ENCODE measurements around the gene SLC39A6. TPM values are rescaled to one million over a fixed set of nuclear protein-coding genes. Genes with fewer than 3 reads are reported as not detected.
"Not testable (repeated sequence)": the region's sequence is repeated elsewhere in the genome, so short reads cannot be mapped to it uniquely, and the experiment has no call there.

SLC39A6 gene
- total and polyA plus RNA-seq, 2 experiments from 2014 or later = 20.8 to 47.3 TPM

DNA sequence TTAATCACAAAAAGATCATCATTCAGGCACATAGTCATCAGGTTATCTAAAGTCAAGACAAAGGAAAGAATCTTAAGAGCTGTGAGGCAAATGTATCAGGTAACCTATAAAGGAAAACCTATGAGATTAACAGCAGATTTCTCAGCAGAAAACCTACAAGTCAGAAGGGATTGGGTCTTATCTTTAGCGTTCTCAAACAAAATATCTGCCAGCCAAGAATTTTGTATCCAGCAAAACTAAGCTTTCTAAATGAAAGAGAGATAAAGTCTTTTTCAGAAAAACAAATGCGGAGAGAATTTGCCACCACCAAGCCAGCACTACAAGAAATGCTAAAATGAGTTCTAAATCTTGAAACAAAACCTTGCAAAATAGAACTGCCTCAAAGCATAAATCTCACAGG is 48.0 kb downstream of the SLC39A6 start:
- not testable (repeated sequence) for H3K4me2 ChIP-seq; H3K36me3 ChIP-seq (ENCODE audit: insufficient read depth); H3K4me3 ChIP-seq; H3K9me2 ChIP-seq (ENCODE audit: insufficient read depth); H3K36me3 Mint-ChIP-seq (ENCODE audit: low read depth); H3K4me3 Mint-ChIP-seq; H2AFZ ChIP-seq; H3K27me3 Mint-ChIP-seq (ENCODE audit: insufficient read depth, low read depth, poor library complexity); H4K20me1 ChIP-seq (replicated peaks; ENCODE audit: insufficient read depth); H3K27ac ChIP-seq (ENCODE audit: low read depth); ATAC-seq; H3K4me1 Mint-ChIP-seq; H3K27ac Mint-ChIP-seq; DNase-seq (ENCODE audit: low spot score); H3F3A ChIP-seq (replicated peaks; ENCODE audit: low read depth); H3K79me2 ChIP-seq (replicated peaks; ENCODE audit: insufficient read depth); H3K4me1 ChIP-seq (ENCODE audit: insufficient read depth); H3K27me3 ChIP-seq (ENCODE audit: insufficient read depth)
- H3K9me3 Mint-ChIP-seq = peaks cover 31% of the 10 kb centered on the region

- no peaks in the 10 kb centered on the region for H3F3A ChIP-seq (replicated peaks; ENCODE audit: low read depth)
- no peaks in the 10 kb centered on the region for H3K27me3 ChIP-seq (ENCODE audit: insufficient read depth)
- no peak overlapping the region for H2AFZ ChIP-seq
- no peaks in the 10 kb centered on the region for H3K36me3 ChIP-seq (ENCODE audit: insufficient read depth)
- H4K20me1 ChIP-seq (replicated peaks; ENCODE audit: insufficient read depth) = no peaks in the 10 kb centered on the region
- Mint-ChIP-seq H3K27ac (no peak overlapping the region), H3K27me3 (ENCODE audit: insufficient read depth, low read depth, poor library complexity) (peaks cover 5% of the 10 kb centered on the region), H3K4me3 (no peak overlapping the region), H3K9me3 (peaks cover 26% of the 10 kb centered on the region; the same call in 2 of the 3 replicates), H3K4me1 (no peaks in the 10 kb centered on the region), H3K36me3 (ENCODE audit: low read depth) (no peaks in the 10 kb centered on the region)
- H3K4me2 ChIP-seq = no peak overlapping the region
- no peak overlapping the region for H3K27ac ChIP-seq (ENCODE audit: low read depth)
- H3K9me2 ChIP-seq (ENCODE audit: insufficient read depth) = no peaks in the 10 kb centered on the region; the same call in 1 of the 2 replicates
- no peak overlapping the region for H3K4me3 ChIP-seq
- no peak for DNase-seq (ENCODE audit: low spot score)
- no peaks in the 10 kb centered on the region for H3K4me1 ChIP-seq (ENCODE audit: insufficient read depth)
- no peak for ATAC-seq
- H3K79me2 ChIP-seq (replicated peaks; ENCODE audit: insufficient read depth) = no peaks in the 10 kb centered on the region
- TF ChIP-seq EZH2 (IDR thresholded peaks at IDR 0.05; ENCODE audit: low read depth, unreplicated experiment) (no peak), CREB1 (CRISPR knock-in tag; IDR thresholded peaks at IDR 0.05; ENCODE audit: low read depth) (no peak), JUNB (IDR thresholded peaks at IDR 0.05; ENCODE audit: unreplicated experiment) (no peak), CTCF (conservative IDR thresholded peaks at IDR 0.05; ENCODE audit: low read depth in 2 of 2) (no peak), STAT1 (IDR thresholded peaks at IDR 0.05; ENCODE audit: unreplicated experiment) (no peak)
- TF ChIP-seq, protein P1, sequence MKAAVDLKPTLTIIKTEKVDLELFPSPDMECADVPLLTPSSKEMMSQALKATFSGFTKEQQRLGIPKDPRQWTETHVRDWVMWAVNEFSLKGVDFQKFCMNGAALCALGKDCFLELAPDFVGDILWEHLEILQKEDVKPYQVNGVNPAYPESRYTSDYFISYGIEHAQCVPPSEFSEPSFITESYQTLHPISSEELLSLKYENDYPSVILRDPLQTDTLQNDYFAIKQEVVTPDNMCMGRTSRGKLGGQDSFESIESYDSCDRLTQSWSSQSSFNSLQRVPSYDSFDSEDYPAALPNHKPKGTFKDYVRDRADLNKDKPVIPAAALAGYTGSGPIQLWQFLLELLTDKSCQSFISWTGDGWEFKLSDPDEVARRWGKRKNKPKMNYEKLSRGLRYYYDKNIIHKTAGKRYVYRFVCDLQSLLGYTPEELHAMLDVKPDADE (IDR thresholded peaks at IDR 0.05) = no peak
- TF ChIP-seq, protein P2, sequence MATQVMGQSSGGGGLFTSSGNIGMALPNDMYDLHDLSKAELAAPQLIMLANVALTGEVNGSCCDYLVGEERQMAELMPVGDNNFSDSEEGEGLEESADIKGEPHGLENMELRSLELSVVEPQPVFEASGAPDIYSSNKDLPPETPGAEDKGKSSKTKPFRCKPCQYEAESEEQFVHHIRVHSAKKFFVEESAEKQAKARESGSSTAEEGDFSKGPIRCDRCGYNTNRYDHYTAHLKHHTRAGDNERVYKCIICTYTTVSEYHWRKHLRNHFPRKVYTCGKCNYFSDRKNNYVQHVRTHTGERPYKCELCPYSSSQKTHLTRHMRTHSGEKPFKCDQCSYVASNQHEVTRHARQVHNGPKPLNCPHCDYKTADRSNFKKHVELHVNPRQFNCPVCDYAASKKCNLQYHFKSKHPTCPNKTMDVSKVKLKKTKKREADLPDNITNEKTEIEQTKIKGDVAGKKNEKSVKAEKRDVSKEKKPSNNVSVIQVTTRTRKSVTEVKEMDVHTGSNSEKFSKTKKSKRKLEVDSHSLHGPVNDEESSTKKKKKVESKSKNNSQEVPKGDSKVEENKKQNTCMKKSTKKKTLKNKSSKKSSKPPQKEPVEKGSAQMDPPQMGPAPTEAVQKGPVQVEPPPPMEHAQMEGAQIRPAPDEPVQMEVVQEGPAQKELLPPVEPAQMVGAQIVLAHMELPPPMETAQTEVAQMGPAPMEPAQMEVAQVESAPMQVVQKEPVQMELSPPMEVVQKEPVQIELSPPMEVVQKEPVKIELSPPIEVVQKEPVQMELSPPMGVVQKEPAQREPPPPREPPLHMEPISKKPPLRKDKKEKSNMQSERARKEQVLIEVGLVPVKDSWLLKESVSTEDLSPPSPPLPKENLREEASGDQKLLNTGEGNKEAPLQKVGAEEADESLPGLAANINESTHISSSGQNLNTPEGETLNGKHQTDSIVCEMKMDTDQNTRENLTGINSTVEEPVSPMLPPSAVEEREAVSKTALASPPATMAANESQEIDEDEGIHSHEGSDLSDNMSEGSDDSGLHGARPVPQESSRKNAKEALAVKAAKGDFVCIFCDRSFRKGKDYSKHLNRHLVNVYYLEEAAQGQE (IDR thresholded peaks at IDR 0.05; ENCODE audit: unreplicated experiment) = no peak
- TF ChIP-seq, protein P3, sequence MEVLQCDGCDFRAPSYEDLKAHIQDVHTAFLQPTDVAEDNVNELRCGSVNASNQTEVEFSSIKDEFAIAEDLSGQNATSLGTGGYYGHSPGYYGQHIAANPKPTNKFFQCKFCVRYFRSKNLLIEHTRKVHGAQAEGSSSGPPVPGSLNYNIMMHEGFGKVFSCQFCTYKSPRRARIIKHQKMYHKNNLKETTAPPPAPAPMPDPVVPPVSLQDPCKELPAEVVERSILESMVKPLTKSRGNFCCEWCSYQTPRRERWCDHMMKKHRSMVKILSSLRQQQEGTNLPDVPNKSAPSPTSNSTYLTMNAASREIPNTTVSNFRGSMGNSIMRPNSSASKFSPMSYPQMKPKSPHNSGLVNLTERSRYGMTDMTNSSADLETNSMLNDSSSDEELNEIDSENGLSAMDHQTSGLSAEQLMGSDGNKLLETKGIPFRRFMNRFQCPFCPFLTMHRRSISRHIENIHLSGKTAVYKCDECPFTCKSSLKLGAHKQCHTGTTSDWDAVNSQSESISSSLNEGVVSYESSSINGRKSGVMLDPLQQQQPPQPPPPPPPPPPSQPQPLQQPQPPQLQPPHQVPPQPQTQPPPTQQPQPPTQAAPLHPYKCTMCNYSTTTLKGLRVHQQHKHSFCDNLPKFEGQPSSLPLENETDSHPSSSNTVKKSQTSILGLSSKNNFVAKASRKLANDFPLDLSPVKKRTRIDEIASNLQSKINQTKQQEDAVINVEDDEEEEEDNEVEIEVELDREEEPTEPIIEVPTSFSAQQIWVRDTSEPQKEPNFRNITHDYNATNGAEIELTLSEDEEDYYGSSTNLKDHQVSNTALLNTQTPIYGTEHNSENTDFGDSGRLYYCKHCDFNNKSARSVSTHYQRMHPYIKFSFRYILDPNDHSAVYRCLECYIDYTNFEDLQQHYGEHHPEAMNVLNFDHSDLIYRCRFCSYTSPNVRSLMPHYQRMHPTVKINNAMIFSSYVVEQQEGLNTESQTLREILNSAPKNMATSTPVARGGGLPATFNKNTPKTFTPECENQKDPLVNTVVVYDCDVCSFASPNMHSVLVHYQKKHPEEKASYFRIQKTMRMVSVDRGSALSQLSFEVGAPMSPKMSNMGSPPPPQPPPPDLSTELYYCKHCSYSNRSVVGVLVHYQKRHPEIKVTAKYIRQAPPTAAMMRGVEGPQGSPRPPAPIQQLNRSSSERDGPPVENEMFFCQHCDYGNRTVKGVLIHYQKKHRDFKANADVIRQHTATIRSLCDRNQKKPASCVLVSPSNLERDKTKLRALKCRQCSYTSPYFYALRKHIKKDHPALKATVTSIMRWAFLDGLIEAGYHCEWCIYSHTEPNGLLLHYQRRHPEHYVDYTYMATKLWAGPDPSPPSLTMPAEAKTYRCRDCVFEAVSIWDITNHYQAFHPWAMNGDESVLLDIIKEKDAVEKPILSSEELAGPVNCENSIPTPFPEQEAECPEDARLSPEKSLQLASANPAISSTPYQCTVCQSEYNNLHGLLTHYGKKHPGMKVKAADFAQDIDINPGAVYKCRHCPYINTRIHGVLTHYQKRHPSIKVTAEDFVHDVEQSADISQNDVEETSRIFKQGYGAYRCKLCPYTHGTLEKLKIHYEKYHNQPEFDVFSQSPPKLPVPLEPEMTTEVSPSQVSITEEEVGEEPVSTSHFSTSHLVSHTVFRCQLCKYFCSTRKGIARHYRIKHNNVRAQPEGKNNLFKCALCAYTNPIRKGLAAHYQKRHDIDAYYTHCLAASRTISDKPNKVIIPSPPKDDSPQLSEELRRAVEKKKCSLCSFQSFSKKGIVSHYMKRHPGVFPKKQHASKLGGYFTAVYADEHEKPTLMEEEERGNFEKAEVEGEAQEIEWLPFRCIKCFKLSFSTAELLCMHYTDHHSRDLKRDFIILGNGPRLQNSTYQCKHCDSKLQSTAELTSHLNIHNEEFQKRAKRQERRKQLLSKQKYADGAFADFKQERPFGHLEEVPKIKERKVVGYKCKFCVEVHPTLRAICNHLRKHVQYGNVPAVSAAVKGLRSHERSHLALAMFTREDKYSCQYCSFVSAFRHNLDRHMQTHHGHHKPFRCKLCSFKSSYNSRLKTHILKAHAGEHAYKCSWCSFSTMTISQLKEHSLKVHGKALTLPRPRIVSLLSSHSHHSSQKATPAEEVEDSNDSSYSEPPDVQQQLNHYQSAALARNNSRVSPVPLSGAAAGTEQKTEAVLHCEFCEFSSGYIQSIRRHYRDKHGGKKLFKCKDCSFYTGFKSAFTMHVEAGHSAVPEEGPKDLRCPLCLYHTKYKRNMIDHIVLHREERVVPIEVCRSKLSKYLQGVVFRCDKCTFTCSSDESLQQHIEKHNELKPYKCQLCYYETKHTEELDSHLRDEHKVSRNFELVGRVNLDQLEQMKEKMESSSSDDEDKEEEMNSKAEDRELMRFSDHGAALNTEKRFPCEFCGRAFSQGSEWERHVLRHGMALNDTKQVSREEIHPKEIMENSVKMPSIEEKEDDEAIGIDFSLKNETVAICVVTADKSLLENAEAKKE (CRISPR knock-in tag; IDR thresholded peaks at IDR 0.05) = no peak
Measured at GRCh38 chr18:36078751-36079529, 50.2 kb downstream of the SLC39A6 start.

Data from GM23338 (cell line).